ENCODE results near the gene GJC3.
"Not testable (repeated sequence)": the region's sequence is repeated elsewhere in the genome, so short reads cannot be mapped to it uniquely, and the experiment has no call there.

GJC3 gene

GRCh38 chr7:99944497-99945070, 15.2 kb upstream of the GJC3 start:
- no peak for DNase-seq (ENCODE audit: low spot score)
- H3K4me3 ChIP-seq = no peak overlapping the region
- TF ChIP-seq, protein P1, sequence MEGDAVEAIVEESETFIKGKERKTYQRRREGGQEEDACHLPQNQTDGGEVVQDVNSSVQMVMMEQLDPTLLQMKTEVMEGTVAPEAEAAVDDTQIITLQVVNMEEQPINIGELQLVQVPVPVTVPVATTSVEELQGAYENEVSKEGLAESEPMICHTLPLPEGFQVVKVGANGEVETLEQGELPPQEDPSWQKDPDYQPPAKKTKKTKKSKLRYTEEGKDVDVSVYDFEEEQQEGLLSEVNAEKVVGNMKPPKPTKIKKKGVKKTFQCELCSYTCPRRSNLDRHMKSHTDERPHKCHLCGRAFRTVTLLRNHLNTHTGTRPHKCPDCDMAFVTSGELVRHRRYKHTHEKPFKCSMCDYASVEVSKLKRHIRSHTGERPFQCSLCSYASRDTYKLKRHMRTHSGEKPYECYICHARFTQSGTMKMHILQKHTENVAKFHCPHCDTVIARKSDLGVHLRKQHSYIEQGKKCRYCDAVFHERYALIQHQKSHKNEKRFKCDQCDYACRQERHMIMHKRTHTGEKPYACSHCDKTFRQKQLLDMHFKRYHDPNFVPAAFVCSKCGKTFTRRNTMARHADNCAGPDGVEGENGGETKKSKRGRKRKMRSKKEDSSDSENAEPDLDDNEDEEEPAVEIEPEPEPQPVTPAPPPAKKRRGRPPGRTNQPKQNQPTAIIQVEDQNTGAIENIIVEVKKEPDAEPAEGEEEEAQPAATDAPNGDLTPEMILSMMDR (IDR thresholded peaks at IDR 0.05) = no peak
- H3K27ac ChIP-seq = no peak overlapping the region

- TF ChIP-seq, protein P1 (IDR thresholded peaks at IDR 0.05) = no peak
- DNase-seq (ENCODE audit: low spot score) = no peak
- no peak overlapping the region for H3K4me3 ChIP-seq
Measured at GRCh38 chr7:99943641-99944496, 14.4 kb upstream of the GJC3 start.

GRCh38 chr7:99938296-99938695, 8.9 kb upstream of the GJC3 start:
- no peak overlapping the region for H3K27ac ChIP-seq
- TF ChIP-seq, protein P1 (IDR thresholded peaks at IDR 0.05) = no peak
- no peak for DNase-seq (ENCODE audit: low spot score)
- H3K4me3 ChIP-seq = no peak overlapping the region

More at GRCh38 chr7:99943641-99944496, 14.4 kb upstream of the GJC3 start:
- no peak overlapping the region for H3K27ac ChIP-seq

DNA sequence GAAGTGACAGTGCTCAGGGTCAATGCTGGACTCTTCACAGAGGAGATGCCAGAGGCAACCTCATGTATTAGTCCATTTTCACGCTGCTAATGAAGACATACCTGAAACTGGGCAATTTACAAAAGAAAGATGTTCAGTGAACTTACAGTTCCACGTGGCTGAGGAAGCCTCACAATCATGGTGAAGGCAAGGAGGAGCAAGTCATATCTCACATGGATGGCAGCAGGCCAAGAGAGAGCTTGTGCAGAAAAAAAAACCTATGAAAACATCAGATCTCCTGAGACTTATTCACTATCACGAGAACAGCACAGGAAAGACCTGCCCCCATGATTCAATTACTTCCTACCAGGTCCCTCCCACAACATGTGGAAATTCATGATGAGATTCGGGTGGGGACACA, 5.6 kb upstream of the GJC3 start:
- H3K4me3 ChIP-seq; H3K27ac ChIP-seq; DNase-seq (ENCODE audit: low spot score): not testable (repeated sequence)

GRCh38 chr7:99930376-99930775, 956 bp upstream of the GJC3 start:
- DNase-seq (ENCODE audit: low spot score) = no peak
- TF ChIP-seq, protein P1 (IDR thresholded peaks at IDR 0.05) = no peak
- no peak overlapping the region for H3K27ac ChIP-seq
- no peak overlapping the region for H3K4me3 ChIP-seq

DNA sequence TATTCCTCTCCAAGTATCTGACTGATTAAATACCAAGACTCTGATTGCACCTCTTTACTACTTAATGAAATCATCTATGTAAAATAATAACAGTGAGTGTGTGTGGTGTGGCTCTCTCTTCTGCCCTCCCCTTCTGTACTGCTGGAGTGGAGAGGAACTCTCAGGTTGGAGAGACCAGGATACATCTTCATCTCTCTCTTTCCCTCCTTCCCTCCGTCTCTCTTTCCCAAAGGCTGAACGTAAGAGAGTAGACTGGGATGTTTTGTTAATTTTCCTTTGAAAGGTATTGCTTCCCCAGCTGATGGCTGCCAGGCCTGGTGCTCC, 272 bp upstream of the GJC3 start:
- Histone ChIP-seq H3K4me3 (peak overlapping the region; percentile 57), H3K27ac (no peak overlapping the region)
- TF ChIP-seq, protein P1 (IDR thresholded peaks at IDR 0.05) = no peak
- no peak for DNase-seq (ENCODE audit: low spot score)

DNA sequence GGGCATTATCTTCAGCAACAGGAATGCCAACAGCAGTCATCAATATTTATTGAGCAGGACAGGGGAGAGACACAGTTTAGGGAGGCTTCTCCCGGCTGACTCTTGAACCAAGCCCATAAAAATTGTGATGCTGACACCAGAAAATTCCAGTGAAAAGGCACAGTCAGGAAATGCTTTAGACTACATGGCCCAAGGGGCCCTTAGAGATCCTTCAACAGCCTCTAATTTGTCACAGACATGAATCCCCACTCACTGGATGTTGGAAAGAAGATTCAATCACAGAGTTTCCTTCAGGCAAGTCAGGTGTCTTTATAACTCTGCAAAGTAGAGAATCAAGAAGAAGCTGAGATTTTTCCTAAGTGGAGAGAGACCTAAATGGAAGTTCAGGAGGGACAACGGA, 1.2 kb downstream of the GJC3 start:
- Histone ChIP-seq H3K27ac (no peak overlapping the region), H3K4me3 (no peak overlapping the region)
- no peak for DNase-seq (ENCODE audit: low spot score)
- TF ChIP-seq, protein P1 (IDR thresholded peaks at IDR 0.05) = no peak

Measured in coronary artery (tissue), 2 donors.